ENCODE measurements around the gene BAZ1B. TPM values are rescaled to one million over a fixed set of nuclear protein-coding genes. Genes with fewer than 3 reads are reported as not detected.
A peak's percentile ranks its signal among the peaks of the same experiment; 100 is the strongest.

Gene BAZ1B
- total and polyA plus RNA-seq, 2 of the 4 experiments (the other 2 are of a cell fraction) = 20.2 to 45.0 TPM

- Histone ChIP-seq H4K20me1 (ENCODE audit: insufficient read depth, low read length) (peaks cover 35% of the 10 kb centered on the region), H3K79me1 (ENCODE audit: low read depth in 1 of 2, low read length in 2 of 2) (peaks cover 15 to 45% of the 10 kb centered on the region in 2 experiments), H3K56ac (ENCODE audit: extremely low read depth, insufficient read depth, low read length) (no peak overlapping the region), H3K4me2 (ENCODE audit: low read depth, low read length) (peak overlapping the region; percentile 75), H4K91ac (ENCODE audit: insufficient read depth, low read depth, low read length) (no peak overlapping the region), H3K4ac (ENCODE audit: low read depth, low read length) (no peak overlapping the region; the same call in 1 of the 2 replicates), H3K9ac (ENCODE audit: low read depth, low read length) (peak overlapping the region; percentile 80), H3K27ac (ENCODE audit: insufficient read depth, low read length) (peak overlapping the region; percentile 62), H2AK9ac (replicated peaks; ENCODE audit: low read depth, low read length, poor library complexity) (peak overlapping the region; percentile 33), H2BK5ac (ENCODE audit: low read depth, low read length, poor library complexity, severe bottlenecking) (peak overlapping the region; percentile 4), H2BK15ac (ENCODE audit: low read depth, low read length) (no peak overlapping the region), H2BK120ac (ENCODE audit: low read depth, low read length) (no peak overlapping the region), H3K9me3 (ENCODE audit: control insufficient read depth, insufficient read depth, low read length) (no peaks in the 10 kb centered on the region), H3K36me3 (ENCODE audit: control insufficient read depth, insufficient read depth, low read length) (peaks cover 7% of the 10 kb centered on the region), H3K14ac (replicated peaks; ENCODE audit: low read depth, low read length) (peak overlapping the region; percentile 23; the same call in 1 of the 2 replicates), H3K9me1 (ENCODE audit: insufficient read depth, low read length) (peaks cover 14% of the 10 kb centered on the region), H3K23ac (ENCODE audit: low read depth, low read length) (peak overlapping the region; percentile 2; the same call in 1 of the 2 replicates), H3K18ac (ENCODE audit: low read depth, low read length) (no peak overlapping the region), H3K4me1 (ENCODE audit: control insufficient read depth, insufficient read depth, low read length) (peaks cover 13% of the 10 kb centered on the region), H3K27me3 (ENCODE audit: control insufficient read depth, insufficient read depth, low read length) (no peaks in the 10 kb centered on the region), H2BK20ac (ENCODE audit: low read depth, low read length) (no peak overlapping the region), H4K5ac (ENCODE audit: low read depth, low read length) (no peak overlapping the region), H4K8ac (ENCODE audit: low read depth in 2 of 2, low read length in 2 of 2) (no peak overlapping the region; a peak in 2 of 4 replicates), H3K4me3 (ENCODE audit: insufficient read depth, low read depth, low read length) (peak overlapping the region; percentile 72), H2AFZ (replicated peaks; ENCODE audit: low read length, poor library complexity) (peak overlapping the region; percentile 80), H2AK5ac (ENCODE audit: low read depth, low read length) (peak overlapping the region; percentile 12; the same call in 1 of the 2 replicates)
- ChIA-PET CTCF (interaction anchor here (0.5 kb wide), 1 partner anchor 10 kb away, joined by 4 read pairs; no protein-coding TSS in a partner anchor), POLR2A (ENCODE audit: unreplicated experiment) (no interaction called here)
- intact Hi-C loops (cut with micrococcal nuclease) = loop anchor here (2.0 kb wide), 1 partner anchor 34 kb away; the partner anchor contains the start of gene BAZ1B
- dilution Hi-C loops (cut with HindIII; ENCODE audit: low sequenced_read_pairs, unreplicated experiment) = no loop called here
- DNase-seq (peak; percentile 20), ATAC-seq (ENCODE audit: low read depth) (no peak)
- whole genome bisulfite sequencing, 2 experiments (ENCODE audit: extremely low coverage in 2 of 2, insufficient read length in 1 of 2) = 77% methylated on average over 6 of the region's 28 CpGs; no CpG with 5 or more reads in 1 of the 2 experiments
- in situ Hi-C loops (cut with MboI; ENCODE audit: low sequenced_read_pairs) = no loop called here
- TSS peak; percentile 41 for BruUV-seq (replicated peaks)
- TF ChIP-seq USF2 (IDR thresholded peaks at IDR 0.05; ENCODE audit: low read depth, low read length) (no peak), BHLHE40 (IDR thresholded peaks at IDR 0.05; ENCODE audit: low read depth, low read length) (no peak), RCOR1 (IDR thresholded peaks at IDR 0.05; ENCODE audit: insufficient replicate concordance, low read length) (no peak), SMC3 (IDR thresholded peaks at IDR 0.05; ENCODE audit: low read depth, low read length) (no peak), CHD1 (IDR thresholded peaks at IDR 0.05; ENCODE audit: low read depth, low read length) (no peak), ELK1 (IDR thresholded peaks at IDR 0.05; ENCODE audit: borderline replicate concordance, low read depth, low read length) (no peak), CEBPB (IDR thresholded peaks at IDR 0.05; ENCODE audit: low read depth, low read length) (no peak), POLR2A (IDR thresholded peaks at IDR 0.05; ENCODE audit: low read depth, low read length) (no peak; the same call in 1 of the 2 replicates), CTCF (conservative IDR thresholded peaks at IDR 0.05; ENCODE audit: low read depth, low read length) (no peak), FOS (IDR thresholded peaks at IDR 0.05; ENCODE audit: low read depth, low read length) (no peak), MXI1 (IDR thresholded peaks at IDR 0.05; ENCODE audit: borderline replicate concordance, low read depth, low read length) (no peak), NFE2L2 (IDR thresholded peaks at IDR 0.05; ENCODE audit: low read depth, low read length) (no peak), MAZ (IDR thresholded peaks at IDR 0.05; ENCODE audit: borderline replicate concordance, low read depth, low read length) (no peak)
Observed at GRCh38 chr7:73556208-73557107, 34.4 kb upstream of the BAZ1B start.
